Measurements from ENCODE around the gene BHLHE40.
"Not testable (repeated sequence)": the region's sequence is repeated elsewhere in the genome, so short reads cannot be mapped to it uniquely, and the experiment has no call there.

DNA sequence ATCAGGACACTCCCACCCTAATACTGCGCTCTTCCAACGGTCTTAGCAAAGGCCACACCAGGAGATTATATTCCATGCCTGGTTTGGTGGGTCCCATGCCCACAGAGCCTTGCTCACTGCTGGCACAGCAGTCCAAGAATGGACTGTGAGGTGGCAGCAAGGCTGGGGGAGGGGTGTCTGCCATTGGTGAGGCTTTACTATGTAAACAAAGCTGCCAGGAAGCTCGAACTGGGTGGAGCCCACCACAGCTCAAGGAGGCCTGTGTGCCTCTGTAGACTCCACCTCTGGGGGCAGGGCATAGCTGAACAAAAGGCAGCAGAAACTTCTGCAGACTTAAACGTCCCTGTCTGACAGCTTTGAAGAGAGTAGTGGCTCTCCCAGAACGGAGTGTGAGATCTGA is 13.2 kb upstream of the BHLHE40 start:
- TF ChIP-seq, protein P1, sequence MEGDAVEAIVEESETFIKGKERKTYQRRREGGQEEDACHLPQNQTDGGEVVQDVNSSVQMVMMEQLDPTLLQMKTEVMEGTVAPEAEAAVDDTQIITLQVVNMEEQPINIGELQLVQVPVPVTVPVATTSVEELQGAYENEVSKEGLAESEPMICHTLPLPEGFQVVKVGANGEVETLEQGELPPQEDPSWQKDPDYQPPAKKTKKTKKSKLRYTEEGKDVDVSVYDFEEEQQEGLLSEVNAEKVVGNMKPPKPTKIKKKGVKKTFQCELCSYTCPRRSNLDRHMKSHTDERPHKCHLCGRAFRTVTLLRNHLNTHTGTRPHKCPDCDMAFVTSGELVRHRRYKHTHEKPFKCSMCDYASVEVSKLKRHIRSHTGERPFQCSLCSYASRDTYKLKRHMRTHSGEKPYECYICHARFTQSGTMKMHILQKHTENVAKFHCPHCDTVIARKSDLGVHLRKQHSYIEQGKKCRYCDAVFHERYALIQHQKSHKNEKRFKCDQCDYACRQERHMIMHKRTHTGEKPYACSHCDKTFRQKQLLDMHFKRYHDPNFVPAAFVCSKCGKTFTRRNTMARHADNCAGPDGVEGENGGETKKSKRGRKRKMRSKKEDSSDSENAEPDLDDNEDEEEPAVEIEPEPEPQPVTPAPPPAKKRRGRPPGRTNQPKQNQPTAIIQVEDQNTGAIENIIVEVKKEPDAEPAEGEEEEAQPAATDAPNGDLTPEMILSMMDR (IDR thresholded peaks at IDR 0.05; ENCODE audit: poor library complexity, severe bottlenecking) = not testable (repeated sequence)
- TF ChIP-seq MXI1 (conservative IDR thresholded peaks at IDR 0.05; ENCODE audit: poor library complexity, severe bottlenecking) = not testable (repeated sequence)

Data from neural cell (in vitro differentiated cells).